Kidney tubule cell (primary cell): ENCODE data around the gene PRAC1.

Source experiments
- DNase-seq: peaks from one replicate; pipeline ENCODE4 v3.0.0-alpha.2; 2018; ENCODE audit warnings: low spot score

Gene PRAC1

GRCh38 chr17:48704361-48705248 is 17.7 kb downstream of the PRAC1 start:
- no peak for DNase-seq

GRCh38 chr17:48701864-48702532 is 20.3 kb downstream of the PRAC1 start:
- DNase-seq = no peak

GRCh38 chr17:48693178-48693577 is 29.1 kb downstream of the PRAC1 start:
- no peak for DNase-seq

- DNase-seq = no peak
These were observed 30.3 kb downstream of the PRAC1 start for GRCh38 chr17:48692049-48692448.

- DNase-seq = no peak
These were observed 31.7 kb downstream of the PRAC1 start for GRCh38 chr17:48690655-48691054.

GRCh38 chr17:48681609-48682008 is 40.7 kb downstream of the PRAC1 start:
- DNase-seq = peak; percentile 73

GRCh38 chr17:48679385-48680096 is 42.8 kb downstream of the PRAC1 start:
- no peak for DNase-seq

GRCh38 chr17:48678141-48678971 is 44.0 kb downstream of the PRAC1 start:
- peak; percentile 64 for DNase-seq

- no peak for DNase-seq
These were observed 45.3 kb downstream of the PRAC1 start for GRCh38 chr17:48676963-48677558.

GRCh38 chr17:48672340-48672739 is 50.0 kb downstream of the PRAC1 start:
- no peak for DNase-seq
